AG04449 (cell line): ENCODE data around the gene DROSHA.
A peak's percentile ranks its signal among the peaks of the same experiment; 100 is the strongest.
"Not testable (repeated sequence)": the region's sequence is repeated elsewhere in the genome, so short reads cannot be mapped to it uniquely, and the experiment has no call there.

Source experiments
- CTCF ChIA-PET: fragments of 350-600 bp; formaldehyde crosslinking; extraction: SDS; loops from one replicate; lab custom pipeline; 2021; ENCODE audit warnings: antibody characterized with exemption; lab: Yijun Ruan, JAX
- POLR2A ChIA-PET: fragments of 400-600, 350-600 bp; formaldehyde crosslinking; extraction: SDS; loops from one replicate; lab custom pipeline; 2020; ENCODE audit warnings: antibody characterized with exemption, inconsistent platforms; lab: Yijun Ruan, JAX
- DNase-seq: peaks from one replicate; pipeline ENCODE4 v3.0.0-alpha.2; 2010; ENCODE audit warnings: low read depth, low spot score
- H3K4me3 ChIP-seq: 2 replicates; pipeline ENCODE4 v1.5.1; 2011; ENCODE audit warnings: low read depth, mild to moderate bottlenecking, control low read depth, low read length
- TF ChIP-seq, protein P1 (sequence below): IDR thresholded peaks from one replicate; pipeline ENCODE4 v1.5.1; 2011; ENCODE audit warnings: mild to moderate bottlenecking, moderate library complexity, low read length, control low read depth, inconsistent platforms; ENCODE audit not compliant: insufficient read depth; ENCODE audit errors: missing control alignments

The DROSHA gene

DNA sequence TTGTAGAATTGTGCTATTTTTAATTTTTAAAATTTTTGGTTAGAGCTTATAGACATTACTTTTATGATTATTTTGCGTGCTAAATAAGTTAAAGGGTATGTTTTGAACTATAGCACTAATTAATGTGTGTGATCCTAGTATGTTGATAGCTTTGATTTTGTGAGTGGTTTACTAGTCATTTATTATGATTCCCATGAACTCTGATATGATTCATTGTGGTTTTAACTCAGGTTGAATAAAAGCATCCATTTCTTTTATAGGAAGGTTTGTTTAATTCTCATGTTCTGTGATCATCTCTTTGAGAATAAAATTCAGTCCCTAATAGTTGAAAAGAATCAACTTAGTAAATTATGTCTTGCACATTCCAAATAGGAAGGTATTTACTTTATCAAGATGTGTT, 22.7 kb upstream of the DROSHA start:
- TF ChIP-seq, protein P1, sequence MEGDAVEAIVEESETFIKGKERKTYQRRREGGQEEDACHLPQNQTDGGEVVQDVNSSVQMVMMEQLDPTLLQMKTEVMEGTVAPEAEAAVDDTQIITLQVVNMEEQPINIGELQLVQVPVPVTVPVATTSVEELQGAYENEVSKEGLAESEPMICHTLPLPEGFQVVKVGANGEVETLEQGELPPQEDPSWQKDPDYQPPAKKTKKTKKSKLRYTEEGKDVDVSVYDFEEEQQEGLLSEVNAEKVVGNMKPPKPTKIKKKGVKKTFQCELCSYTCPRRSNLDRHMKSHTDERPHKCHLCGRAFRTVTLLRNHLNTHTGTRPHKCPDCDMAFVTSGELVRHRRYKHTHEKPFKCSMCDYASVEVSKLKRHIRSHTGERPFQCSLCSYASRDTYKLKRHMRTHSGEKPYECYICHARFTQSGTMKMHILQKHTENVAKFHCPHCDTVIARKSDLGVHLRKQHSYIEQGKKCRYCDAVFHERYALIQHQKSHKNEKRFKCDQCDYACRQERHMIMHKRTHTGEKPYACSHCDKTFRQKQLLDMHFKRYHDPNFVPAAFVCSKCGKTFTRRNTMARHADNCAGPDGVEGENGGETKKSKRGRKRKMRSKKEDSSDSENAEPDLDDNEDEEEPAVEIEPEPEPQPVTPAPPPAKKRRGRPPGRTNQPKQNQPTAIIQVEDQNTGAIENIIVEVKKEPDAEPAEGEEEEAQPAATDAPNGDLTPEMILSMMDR, result no peak
- CTCF ChIA-PET, result no interaction called here
- POLR2A ChIA-PET, result no interaction called here
- no peak overlapping the region for H3K4me3 ChIP-seq
- DNase-seq, result no peak

DNA sequence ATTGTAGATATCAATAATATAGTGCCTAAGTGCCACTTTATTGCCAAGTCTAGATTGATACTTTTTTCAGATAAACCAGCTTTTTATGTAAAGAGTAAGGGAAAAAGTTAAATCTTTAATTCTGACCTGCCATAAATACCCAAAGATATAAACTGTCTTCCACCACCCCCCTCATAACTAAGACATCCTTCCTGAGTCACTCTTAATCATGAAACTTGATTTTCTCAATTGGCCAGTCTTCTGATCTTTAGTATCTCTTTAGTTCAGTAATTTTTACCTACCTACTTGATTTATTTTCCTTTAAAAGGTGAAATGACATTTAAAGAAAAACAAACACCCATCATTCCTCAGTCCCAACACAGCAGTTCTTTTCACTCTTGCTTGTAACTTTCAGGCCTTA, 22.0 kb upstream of the DROSHA start:
- POLR2A ChIA-PET, result no interaction called here
- no peak overlapping the region for H3K4me3 ChIP-seq
- DNase-seq, result no peak
- CTCF ChIA-PET, result no interaction called here
- TF ChIP-seq, protein P1, result no peak

DNA sequence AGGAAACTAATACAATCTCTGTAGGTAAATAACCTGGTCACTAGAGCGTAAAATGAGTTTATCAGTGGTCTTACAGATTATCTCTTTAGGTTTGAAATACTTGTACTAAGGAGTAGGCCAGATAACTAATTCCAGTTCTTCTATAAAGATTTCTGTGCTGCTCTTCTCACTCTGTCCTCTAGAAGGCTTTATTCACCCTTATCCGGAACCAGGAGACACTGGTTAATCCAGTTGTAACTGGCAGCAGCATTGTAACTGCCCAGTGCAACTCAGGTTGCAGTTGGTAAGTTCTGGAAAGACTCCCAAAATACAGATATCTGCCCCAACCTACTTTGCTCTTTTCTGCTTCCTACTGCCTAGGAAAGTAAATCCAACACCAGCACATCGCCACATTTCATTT, 20.0 kb upstream of the DROSHA start:
- POLR2A ChIA-PET, result no interaction called here
- CTCF ChIA-PET, result no interaction called here
- H3K4me3 ChIP-seq, result no peak overlapping the region
- DNase-seq, result no peak
- TF ChIP-seq, protein P1, result no peak

DNA sequence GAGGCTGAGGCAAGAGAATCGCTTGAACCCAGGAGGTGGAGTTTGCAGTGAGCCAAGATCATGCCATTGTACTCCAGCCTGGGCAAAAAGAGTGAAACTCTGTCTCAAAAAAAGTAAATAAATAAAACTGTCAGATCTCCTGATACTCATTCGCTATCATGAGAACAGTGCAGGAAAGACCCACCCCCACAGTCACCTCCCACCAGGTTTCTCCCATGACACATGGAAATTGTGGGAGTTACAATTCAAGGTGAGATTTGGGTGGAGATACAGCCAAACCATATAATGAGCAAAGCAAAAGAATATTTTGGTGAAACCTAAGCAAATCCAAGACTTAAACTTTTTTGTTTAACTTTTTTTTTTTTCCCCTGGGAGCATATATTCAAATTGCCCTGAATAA, 17.2 kb upstream of the DROSHA start:
- H3K4me3 ChIP-seq, CTCF ChIA-PET, POLR2A ChIA-PET, DNase-seq: not testable (repeated sequence)

DNA sequence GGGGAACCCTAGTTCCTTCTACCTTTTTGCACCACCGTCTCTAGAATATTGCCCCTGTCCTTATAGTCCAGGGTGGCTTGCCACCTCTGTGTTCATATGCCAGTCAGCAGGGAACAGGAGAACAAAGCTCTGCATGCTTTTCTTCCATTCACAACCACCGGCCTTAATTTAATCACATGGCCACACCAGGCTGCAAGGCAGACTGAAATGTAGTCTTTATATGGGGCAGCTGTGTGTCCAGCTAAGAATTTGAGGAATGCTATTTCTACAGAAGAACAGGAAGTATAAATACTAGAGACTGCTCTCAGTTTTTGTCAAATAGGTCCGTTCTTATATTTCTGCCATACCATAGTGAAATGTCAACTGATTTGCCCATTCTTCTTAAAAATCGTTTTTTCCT, 6.0 kb upstream of the DROSHA start:
- DNase-seq, result peak; percentile 10
- TF ChIP-seq, protein P1, result no peak

DNA sequence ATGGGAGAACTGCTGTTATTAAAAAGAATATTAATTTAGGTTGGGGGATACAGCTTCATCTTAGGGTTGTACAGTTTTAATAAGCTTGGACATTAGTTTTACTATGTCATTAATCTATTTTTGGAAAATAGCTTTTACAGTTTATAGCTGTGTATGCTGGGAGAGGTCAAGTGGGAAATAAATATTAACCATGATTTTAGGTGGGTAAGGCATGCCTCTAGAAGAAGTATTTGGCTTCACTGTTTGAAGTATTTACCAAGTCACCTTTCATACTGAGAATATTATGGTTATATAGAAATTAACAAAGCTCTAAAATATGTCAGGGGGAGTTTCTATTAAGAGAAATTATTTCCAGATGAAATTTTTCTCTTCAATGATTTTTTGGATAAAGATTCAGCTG, 5.5 kb upstream of the DROSHA start:
- TF ChIP-seq, protein P1, result no peak
- DNase-seq, result no peak
- ChIA-PET CTCF (interaction anchor here (2.0 kb wide), 1 partner anchor 539 kb away, joined by 4 read pairs; no protein-coding TSS in a partner anchor), POLR2A (no interaction called here)
- no peak overlapping the region for H3K4me3 ChIP-seq

More for the DNA sequence above, 6.0 kb upstream of the DROSHA start:
- ChIA-PET POLR2A (no interaction called here), CTCF (interaction anchor here (2.0 kb wide), 1 partner anchor 539 kb away, joined by 4 read pairs; no protein-coding TSS in a partner anchor)
- H3K4me3 ChIP-seq, result no peak overlapping the region

DNA sequence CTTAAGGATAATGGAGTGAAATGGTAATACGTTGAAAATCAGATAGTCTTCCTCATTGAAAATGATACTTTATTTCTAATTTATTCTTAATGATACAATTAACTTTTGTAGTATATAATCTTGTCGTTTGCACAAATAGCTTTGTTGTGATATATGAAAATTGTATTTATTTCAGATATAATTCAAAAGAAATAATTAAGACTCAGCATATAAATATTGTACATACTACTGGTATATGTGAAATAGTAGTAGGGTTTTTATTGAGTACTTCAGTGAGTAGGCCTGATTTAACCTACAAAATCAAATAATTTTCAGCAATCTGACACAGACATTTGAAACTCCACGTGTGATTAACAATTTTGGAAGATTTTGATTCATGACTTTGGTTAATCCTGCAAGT, 5.0 kb upstream of the DROSHA start:
- H3K4me3 ChIP-seq, result no peak overlapping the region
- no peak for DNase-seq
- ChIA-PET CTCF (no interaction called here), POLR2A (no interaction called here)
- TF ChIP-seq, protein P1, result no peak
